Peyer's patch (tissue), 4 donors: ENCODE results near the gene INPP4A. TPM values are rescaled to one million over a fixed set of nuclear protein-coding genes. Genes with fewer than 3 reads are reported as not detected.

ENCODE experiments used
- DNase-seq, 3 donors: peaks; one replicate each; pipeline ENCODE4 v3.0.0-alpha.2; 2017 to 2019
- H3K27ac ChIP-seq, 4 donors: fragments of 200-600 bp; sonication (generic); one replicate each; pipeline ENCODE4 v1.5.1; 2016 to 2019
- H3K27me3 ChIP-seq, 2 donors: fragments of 200-600 bp; sonication (generic); one replicate each; pipeline ENCODE4 v1.5.1; 2019
- H3K36me3 ChIP-seq, 3 donors: fragments of 200-600 bp; sonication (generic); one replicate each; pipeline ENCODE4 v1.5.1; 2016 to 2019
- H3K4me1 ChIP-seq, 4 donors: fragments of 200-600 bp; sonication (generic); one replicate each; pipeline ENCODE4 v1.5.1; 2016 to 2019
- H3K4me3 ChIP-seq, 4 donors: fragments of 200-600 bp; sonication (generic); 1 replicate in 3 of 4; 2 replicates in 1 of 4; pipeline ENCODE4 v1.5.1; 2016 to 2019; ENCODE audit warnings: mild to moderate bottlenecking in 1 of 4
- H3K9me3 ChIP-seq, 4 donors: fragments of 200-600 bp; sonication (generic); one replicate each; pipeline ENCODE4 v1.5.1; 2016 to 2019; ENCODE audit warnings: mild to moderate bottlenecking in 1 of 4
- POLR2A ChIP-seq, 2 donors: fragments of 450-650 bp; IDR thresholded peaks; one replicate each; pipeline ENCODE4 v1.5.1; 2017; ENCODE audit warnings: antibody characterized with exemption in 2 of 2, mild to moderate bottlenecking in 2 of 2, moderate library complexity in 2 of 2
- total RNA-seq, 4 donors: library from RNA; depleted of rRNA; stranded (reverse); fragments of >200 nt; gene quantifications; one replicate each; pipeline ENCODE4 v1.1.0, GENCODE V29; 2016
- TF ChIP-seq, protein P1 (sequence below), 6 experiments: fragments of 450-650 bp in 4 of 6; fragments of 200-600 bp in 2 of 6; sonication (generic) in 1 of 6; IDR thresholded peaks; one replicate each; pipeline ENCODE4 v1.5.1; 2017 to 2019; ENCODE audit warnings: antibody characterized with exemption in 6 of 6, mild to moderate bottlenecking in 3 of 6, moderate library complexity in 1 of 6

INPP4A gene
- total RNA-seq, 4 donors from 2014 or later, result 15.6 to 78.4 (median 27.4) TPM

DNA sequence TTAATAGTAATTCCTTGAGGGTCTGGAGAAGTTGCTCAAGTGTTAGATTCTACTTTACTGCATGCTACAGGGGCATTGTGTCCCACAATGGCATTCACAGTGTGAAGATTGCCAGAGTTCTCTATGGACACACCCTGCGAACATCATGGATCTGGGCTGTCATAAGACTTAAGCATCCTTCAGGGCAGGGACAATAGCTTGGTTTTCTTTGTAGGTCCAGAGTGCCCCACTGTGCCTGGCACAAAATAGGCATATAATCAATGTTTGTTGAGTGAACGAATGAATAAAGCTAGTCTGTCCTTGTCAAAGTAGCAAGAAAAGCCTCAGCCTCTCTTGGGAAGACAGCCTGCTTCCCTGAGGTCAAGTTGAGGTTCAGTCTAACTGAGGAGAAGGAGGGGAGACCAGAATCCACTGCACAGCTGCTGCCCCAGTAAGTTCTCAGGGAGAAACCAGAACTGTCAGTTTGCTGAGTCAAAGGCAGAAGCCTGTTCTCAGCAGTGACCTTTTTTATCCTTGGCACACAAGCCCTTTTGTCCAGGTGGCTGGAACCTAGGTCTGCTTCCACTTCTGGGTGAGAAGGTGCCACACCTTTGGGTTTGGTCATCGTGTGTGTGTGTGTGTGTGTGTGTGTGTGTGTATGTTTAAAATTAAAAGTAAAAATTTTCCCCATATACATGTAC, 15.0 kb downstream of the INPP4A start:
- Histone ChIP-seq H3K27ac (peak overlapping the region in 1 of 4 donors; percentile 18), H3K4me1 (peaks cover 0 to 75% (median 31%) of the 10 kb centered on the region in 4 donors)

DNA sequence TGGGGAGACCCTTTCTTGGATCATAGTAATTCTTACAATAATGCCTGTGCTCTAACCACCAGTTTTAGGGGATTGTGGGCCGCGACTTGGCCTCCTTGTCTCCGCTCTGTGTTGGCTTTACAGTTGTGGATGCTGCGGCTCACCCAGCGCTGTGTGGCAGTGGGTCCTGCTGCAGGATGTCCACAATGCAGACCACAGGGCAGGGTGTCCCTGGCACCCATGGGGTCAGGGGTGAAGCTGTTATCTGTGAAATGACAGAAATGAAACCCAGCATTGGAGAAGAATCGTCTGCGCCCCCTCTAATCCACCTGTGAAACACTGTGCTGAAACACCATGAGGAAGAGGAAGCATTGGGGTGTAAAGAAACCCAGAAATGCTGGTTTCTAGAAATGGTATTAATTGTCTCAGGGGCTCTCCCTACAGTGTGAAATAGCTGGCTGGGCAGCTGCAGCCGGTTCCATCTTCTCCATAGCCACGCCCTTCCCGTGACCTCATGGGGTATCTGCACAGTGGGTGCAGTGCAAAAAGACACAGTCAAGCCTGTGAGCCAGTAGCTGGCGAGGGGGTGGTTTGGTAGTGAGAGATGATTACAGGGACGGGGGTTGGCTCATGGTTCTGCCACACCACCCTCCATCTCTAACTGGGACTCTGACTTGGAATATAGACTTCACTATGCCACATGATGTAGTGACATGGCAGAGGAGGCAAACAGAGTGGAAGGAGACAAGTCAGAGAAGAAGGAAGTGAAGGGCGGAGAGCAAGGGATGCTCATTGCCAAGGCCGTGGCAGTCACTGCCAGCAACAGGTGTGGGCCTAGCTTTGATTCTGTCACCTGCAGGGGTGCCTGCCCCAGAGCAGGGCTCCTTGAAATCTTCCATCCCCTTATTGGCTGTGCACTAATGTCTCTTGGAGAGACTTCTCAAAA, 16.2 kb downstream of the INPP4A start:
- Histone ChIP-seq H3K9me3 (no peaks in the 10 kb centered on the region), H3K4me1 (peaks cover 0 to 75% (median 26%) of the 10 kb centered on the region in 4 donors), H3K36me3 (no peaks in the 10 kb centered on the region), H3K27ac (peak overlapping the region in 3 of 4 donors; percentile 4 to 65 (median 45)), H3K4me3 (no peak overlapping the region), H3K27me3 (no peaks in the 10 kb centered on the region)
- DNase-seq, result peak in 2 of 3 donors; percentile 83 to 84
- TF ChIP-seq POLR2A (IDR thresholded peaks at IDR 0.05), result no peak
- TF ChIP-seq, protein P1, sequence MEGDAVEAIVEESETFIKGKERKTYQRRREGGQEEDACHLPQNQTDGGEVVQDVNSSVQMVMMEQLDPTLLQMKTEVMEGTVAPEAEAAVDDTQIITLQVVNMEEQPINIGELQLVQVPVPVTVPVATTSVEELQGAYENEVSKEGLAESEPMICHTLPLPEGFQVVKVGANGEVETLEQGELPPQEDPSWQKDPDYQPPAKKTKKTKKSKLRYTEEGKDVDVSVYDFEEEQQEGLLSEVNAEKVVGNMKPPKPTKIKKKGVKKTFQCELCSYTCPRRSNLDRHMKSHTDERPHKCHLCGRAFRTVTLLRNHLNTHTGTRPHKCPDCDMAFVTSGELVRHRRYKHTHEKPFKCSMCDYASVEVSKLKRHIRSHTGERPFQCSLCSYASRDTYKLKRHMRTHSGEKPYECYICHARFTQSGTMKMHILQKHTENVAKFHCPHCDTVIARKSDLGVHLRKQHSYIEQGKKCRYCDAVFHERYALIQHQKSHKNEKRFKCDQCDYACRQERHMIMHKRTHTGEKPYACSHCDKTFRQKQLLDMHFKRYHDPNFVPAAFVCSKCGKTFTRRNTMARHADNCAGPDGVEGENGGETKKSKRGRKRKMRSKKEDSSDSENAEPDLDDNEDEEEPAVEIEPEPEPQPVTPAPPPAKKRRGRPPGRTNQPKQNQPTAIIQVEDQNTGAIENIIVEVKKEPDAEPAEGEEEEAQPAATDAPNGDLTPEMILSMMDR (IDR thresholded peaks at IDR 0.05), result no peak

More for the DNA sequence above, 15.0 kb downstream of the INPP4A start:
- Histone ChIP-seq H3K27me3 (no peaks in the 10 kb centered on the region), H3K36me3 (no peaks in the 10 kb centered on the region), H3K9me3 (no peaks in the 10 kb centered on the region), H3K4me3 (no peak overlapping the region)
- peak in 1 of 3 donors; percentile 8 for DNase-seq
- no peak for TF ChIP-seq POLR2A (IDR thresholded peaks at IDR 0.05)

DNA sequence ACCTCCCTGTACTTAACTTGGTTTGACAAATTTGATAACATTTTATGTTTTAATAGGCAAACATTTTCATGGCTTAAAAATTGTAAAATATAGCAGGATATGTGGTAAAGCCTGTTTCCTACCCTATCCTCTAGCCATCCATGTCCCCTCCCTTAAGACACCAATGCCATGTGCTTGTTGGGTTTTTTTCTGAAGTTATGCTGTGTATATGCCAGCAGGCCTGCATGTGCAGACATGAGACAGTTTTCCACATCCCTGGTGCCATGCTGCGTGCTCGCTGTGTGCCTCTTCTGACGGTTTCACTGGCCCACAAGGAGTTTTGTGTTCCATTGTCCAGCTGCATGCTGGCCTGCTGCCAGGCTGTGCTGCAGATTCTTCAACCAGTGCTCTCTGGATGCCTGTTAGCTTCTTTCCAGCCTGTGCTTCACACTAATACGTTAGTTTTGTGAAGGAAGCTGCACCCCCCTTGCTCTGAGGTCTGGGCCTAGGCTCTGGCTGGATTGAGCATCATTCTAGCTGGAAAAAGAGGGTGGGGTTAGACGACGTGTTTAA, 16.9 kb downstream of the INPP4A start:
- H3K9me3 ChIP-seq, result no peaks in the 10 kb centered on the region
- H3K4me1 ChIP-seq, result peaks cover 0 to 76% (median 29%) of the 10 kb centered on the region in 4 donors
- no peaks in the 10 kb centered on the region for H3K27me3 ChIP-seq
- peak in 2 of 3 donors; percentile 17 to 42 for DNase-seq
- no peaks in the 10 kb centered on the region for H3K36me3 ChIP-seq
- H3K4me3 ChIP-seq, result no peak overlapping the region
- no peak for TF ChIP-seq POLR2A (IDR thresholded peaks at IDR 0.05)
- TF ChIP-seq, protein P1 (IDR thresholded peaks at IDR 0.05), result no peak
- H3K27ac ChIP-seq, result peak overlapping the region in 3 of 4 donors; percentile 4 to 65 (median 45)

DNA sequence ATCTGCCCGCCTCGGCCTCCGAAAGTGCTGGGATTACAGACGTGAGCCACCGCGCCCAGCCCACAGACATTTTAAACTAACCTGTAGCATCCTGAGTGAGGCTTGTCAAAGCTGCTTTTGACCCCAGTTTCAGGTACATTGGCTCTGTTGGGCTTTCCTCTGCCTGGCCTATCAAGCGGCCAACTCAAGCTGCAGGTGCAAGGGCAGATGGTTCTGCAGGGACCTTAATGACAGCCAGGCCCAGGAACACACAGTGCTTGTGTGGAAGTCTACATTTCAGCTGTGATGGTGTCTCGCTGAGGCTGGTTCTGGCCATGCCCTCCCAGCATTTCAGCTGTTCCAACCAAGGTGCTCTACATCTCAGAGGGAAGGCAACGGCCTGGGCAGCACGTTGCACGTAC, 18.4 kb downstream of the INPP4A start:
- peaks cover 0 to 77% (median 30%) of the 10 kb centered on the region in 4 donors for H3K4me1 ChIP-seq
- no peak for TF ChIP-seq POLR2A (IDR thresholded peaks at IDR 0.05)
- TF ChIP-seq, protein P1 (IDR thresholded peaks at IDR 0.05), result no peak
- H3K36me3 ChIP-seq, result no peaks in the 10 kb centered on the region
- H3K27me3 ChIP-seq, result no peaks in the 10 kb centered on the region
- H3K4me3 ChIP-seq, result no peak overlapping the region
- no peaks in the 10 kb centered on the region for H3K9me3 ChIP-seq
- DNase-seq, result peak in 1 of 3 donors; percentile 56
- H3K27ac ChIP-seq, result peak overlapping the region; percentile 35 to 75 (median 70)

DNA sequence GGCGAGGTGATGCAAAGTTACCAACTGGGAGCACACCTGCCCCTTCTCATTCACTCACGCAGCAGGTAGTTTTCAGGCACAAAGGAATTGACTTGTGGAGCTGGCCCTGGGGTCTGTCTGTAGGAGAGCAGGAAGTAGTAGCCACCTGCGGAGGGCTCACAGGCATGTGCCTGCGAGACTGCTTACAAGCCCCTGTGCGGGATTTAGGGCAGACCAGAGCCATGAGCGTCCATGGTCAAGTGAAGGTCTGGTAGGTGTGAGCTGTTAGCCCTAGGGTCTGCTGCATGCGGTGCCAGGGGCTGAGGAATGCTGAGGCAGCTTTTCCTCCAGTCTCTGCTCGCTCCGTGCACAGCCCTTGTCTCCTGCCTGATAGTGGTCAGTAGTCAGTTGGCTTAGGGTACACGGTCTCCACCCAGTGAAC, 18.9 kb downstream of the INPP4A start:
- Histone ChIP-seq H3K9me3 (no peaks in the 10 kb centered on the region), H3K36me3 (no peaks in the 10 kb centered on the region), H3K4me3 (no peak overlapping the region), H3K4me1 (peaks cover 0 to 75% (median 30%) of the 10 kb centered on the region in 4 donors), H3K27me3 (no peaks in the 10 kb centered on the region), H3K27ac (peak overlapping the region; percentile 35 to 75 (median 70))
- no peak for TF ChIP-seq POLR2A (IDR thresholded peaks at IDR 0.05)
- TF ChIP-seq, protein P1 (IDR thresholded peaks at IDR 0.05), result no peak
- DNase-seq, result peak in 1 of 3 donors; percentile 48
